NB4 (cell line): Measurements from ENCODE around the gene FAM163B.

Source experiments
- DNase-seq: peaks from one replicate; pipeline ENCODE4 v3.0.0; 2010; ENCODE audit warnings: low read depth
- H3K4me3 ChIP-seq: one replicate; pipeline ENCODE4 v1.5.1; 2011; ENCODE audit warnings: mild to moderate bottlenecking, low read depth, low read length, moderate library complexity
- CTCF ChIP-seq: IDR thresholded peaks from one replicate; pipeline ENCODE4 v1.5.1; 2012; ENCODE audit warnings: low read depth, low read length
- MYC ChIP-seq: IDR thresholded peaks from 2 replicates; pipeline ENCODE4 v1.6.1; 2011; ENCODE audit warnings: low read depth, low read length
- POLR2A ChIP-seq: IDR thresholded peaks from 2 replicates; pipeline ENCODE4 v1.6.1; 2011; ENCODE audit warnings: mild to moderate bottlenecking; ENCODE audit not compliant: insufficient read length; ENCODE audit errors: extremely low read depth
- TF ChIP-seq, protein P1 (sequence below): IDR thresholded peaks from 2 replicates; pipeline ENCODE4 v1.6.1; 2011; ENCODE audit warnings: low read depth, low read length

Gene FAM163B

DNA sequence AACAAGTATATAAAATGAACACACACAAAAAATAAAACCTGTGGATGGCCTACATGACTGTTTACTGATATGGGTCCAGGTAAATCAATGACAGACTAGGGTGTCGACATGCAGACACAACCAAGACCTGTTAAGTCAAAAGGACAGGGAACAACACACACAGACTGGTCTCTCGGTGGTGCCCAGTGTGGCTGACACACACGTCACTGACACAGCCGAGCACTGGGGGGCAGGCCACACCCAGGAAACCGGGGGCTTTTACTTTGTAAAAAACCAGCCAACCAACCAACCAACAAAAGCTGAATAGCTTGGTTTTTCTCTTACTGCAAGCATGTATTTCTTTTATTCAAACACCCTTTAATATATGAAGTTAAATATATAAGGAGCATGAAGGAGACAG is 5.0 kb downstream of the FAM163B start:
- peak; percentile 41 for DNase-seq
- no peak for TF ChIP-seq POLR2A
- TF ChIP-seq, protein P1, sequence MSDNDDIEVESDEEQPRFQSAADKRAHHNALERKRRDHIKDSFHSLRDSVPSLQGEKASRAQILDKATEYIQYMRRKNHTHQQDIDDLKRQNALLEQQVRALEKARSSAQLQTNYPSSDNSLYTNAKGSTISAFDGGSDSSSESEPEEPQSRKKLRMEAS = no peak
- no peak for TF ChIP-seq MYC
- TF ChIP-seq CTCF = no peak
- no peak overlapping the region for H3K4me3 ChIP-seq

DNA sequence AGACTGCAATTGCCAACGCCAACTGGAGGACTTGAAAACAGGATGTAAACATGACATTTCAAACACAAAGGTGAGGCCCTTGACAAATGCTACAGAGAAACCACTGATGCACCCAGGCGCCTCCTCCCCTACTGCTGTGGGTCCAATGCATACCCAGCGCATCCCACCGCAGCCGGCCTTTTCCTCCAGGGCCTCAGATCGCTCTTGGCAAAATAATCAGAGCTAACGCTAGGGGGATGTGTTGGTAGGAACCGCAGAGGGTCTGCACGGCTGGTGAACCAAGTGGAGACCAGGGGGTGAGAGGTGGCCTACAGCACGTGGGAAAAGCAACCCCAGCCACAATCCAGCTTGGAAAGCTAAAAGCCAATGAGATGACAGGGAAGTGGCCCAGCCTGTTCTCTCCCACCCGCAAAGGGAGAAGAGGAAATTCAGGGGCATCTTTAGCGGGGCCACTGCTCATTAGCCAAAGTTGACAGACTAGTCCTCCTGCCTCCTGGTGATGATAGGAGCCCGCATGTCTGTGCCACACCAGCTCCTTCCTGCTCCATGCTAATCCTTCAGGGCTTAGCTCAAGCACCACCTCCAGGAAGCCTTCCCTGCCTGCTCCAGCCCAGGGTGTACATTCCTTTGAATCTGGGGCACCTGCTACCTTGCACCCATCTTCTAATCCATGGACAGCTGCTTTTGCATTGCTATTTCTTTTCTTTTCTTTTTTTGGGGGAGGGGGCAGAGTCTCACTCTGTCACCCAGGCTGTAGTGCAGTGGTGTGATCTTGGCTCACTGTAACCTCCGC is 5.9 kb downstream of the FAM163B start:
- H3K4me3 ChIP-seq = no peak overlapping the region
- TF ChIP-seq POLR2A = no peak
- TF ChIP-seq, protein P1 = no peak
- no peak for TF ChIP-seq MYC
- TF ChIP-seq CTCF = no peak
- DNase-seq = no peak

DNA sequence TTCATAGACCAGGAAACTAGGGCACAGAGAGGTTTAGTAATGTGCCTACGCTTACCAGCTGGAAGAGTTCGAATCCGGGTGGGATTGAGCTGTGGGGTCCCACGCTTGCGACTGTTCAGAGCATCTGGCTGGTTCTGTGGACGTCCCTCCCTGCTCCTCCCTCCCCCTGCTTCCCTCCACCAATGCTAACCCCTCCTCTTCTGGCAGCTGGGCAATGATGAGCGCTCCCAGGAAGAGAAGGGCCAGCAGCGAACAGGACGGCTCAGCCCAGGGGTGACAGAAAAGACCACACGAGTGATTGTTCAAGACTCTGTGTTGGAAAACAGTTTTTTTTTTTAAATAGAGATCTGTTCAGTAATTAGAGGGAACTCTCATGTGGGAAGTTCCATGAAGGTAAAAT is 6.9 kb downstream of the FAM163B start:
- DNase-seq = no peak
- H3K4me3 ChIP-seq = no peak overlapping the region
- TF ChIP-seq MYC (no peak), POLR2A (no peak), CTCF (no peak)
- TF ChIP-seq, protein P1 = no peak

DNA sequence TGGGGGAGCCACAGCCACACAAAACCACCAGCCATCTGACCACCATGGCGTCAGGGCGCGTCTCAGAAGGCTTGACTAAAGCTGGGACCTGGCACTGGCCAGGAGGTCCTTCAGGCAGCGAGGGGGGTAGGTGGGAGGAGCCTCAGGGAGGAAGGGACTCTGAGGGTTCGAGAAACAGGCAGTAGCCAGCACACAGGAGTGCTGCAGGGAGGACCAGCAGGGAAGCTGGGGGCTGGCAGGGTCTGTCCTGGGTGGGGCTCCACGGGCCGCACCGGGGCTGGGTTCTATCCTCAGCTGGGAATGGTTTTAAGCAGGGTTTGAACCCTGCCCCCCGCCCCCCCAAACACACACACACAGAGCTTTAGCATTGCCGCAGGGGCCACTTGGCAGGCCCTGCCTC is 7.4 kb downstream of the FAM163B start:
- TF ChIP-seq POLR2A (no peak), MYC (no peak), CTCF (no peak)
- TF ChIP-seq, protein P1 = no peak
- no peak overlapping the region for H3K4me3 ChIP-seq

GRCh38 chr9:133600739-133601138 is 8.4 kb downstream of the FAM163B start:
- TF ChIP-seq CTCF (no peak), POLR2A (no peak), MYC (no peak)
- TF ChIP-seq, protein P1 = no peak
- H3K4me3 ChIP-seq = no peak overlapping the region
- no peak for DNase-seq

More for the DNA sequence above, 7.4 kb downstream of the FAM163B start:
- DNase-seq = no peak
